Activated CD8-positive, alpha-beta memory T cell treated with anti-CD3 and anti-CD28 coated beads for 48 hours (primary cell): ENCODE data around the gene NFASC.

Experiments
- DNase-seq, 3 experiments: peaks; one replicate each; pipeline ENCODE4 v3.0.0-alpha.2; 2020; ENCODE audit warnings: low read depth in 2 of 3, low spot score in 2 of 3

Gene NFASC

DNA sequence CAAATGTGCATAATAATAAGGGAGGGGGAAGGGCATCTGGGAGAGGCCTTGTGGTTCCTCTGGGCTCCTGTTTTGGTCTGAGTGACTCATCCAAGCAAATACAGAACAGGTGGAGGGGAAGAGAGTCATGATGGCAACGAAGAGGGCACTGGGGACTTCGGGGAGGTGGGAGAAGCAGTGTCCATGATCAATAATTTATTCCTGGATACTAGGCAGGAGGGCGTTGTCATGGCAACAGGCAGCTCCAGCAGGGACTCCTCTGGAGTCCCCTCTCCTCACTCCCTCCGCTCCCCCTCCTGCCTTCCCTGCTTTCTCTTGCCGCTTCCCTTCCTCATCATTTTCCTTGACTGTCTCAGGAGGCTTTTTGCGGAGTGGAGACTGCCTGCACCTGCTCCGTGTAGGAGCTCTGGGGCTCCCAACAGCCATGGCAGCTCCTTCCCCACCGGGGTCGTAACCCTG is 12.3 kb upstream of the NFASC start:
- DNase-seq: no peak

DNA sequence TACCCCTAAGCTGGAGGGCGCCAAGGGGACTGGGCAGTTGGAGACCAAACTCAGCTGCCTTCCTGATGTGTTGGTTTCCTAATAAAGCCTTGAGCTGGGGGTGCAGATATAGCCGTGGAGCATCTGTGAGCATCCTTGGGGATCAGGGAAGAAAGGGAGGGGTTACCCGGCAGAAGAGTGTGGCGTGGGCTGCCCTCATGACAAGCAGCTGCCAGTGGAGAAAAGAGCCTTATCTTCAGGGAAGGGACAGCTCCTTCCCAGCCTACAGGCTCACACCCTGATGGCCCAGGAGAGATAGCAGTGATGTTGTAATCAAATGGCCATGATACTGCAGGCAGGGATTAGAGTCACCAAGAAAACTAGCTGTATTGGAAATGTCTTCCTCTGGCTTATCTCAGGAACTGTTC is 10.8 kb upstream of the NFASC start:
- no peak for DNase-seq

DNA sequence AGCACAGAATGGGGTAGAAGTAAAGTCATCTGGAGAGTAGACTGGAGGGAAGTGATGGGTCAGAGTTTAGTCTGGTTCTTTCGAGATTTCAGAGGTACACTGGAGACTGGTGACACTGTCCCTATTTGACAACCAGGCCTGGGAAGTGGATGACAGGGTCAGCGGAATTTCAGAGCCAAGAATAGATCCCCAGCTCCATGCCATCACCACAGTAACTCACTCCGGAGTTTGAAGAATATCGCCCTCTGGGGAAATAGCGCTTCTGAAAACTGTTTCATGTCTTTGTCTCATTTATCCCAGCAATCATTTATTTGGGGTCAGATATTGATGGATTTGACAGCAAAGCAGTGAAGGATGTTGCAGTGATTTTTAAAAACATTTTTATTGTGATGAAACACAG is 7.6 kb upstream of the NFASC start:
- DNase-seq: no peak

DNA sequence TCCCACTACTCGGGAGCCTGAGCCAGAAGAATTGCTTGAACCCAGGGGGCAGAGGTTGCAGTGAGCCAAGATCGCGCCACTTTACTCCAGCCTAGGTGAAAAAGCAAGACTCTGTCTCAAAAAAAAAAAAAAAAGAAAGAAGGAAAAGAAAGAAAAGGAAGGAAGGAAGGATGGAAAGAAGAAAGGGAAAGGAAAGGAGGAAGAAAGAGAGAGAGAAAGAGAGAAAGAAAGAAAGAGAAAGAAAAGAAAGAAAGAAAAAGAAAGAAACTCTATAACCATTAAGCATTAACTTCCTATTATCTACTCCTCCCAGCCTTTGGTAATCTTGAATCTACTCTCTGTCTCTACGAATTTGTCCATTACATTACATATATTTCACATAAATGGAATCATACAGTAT is 6.9 kb upstream of the NFASC start:
- no peak for DNase-seq

DNA sequence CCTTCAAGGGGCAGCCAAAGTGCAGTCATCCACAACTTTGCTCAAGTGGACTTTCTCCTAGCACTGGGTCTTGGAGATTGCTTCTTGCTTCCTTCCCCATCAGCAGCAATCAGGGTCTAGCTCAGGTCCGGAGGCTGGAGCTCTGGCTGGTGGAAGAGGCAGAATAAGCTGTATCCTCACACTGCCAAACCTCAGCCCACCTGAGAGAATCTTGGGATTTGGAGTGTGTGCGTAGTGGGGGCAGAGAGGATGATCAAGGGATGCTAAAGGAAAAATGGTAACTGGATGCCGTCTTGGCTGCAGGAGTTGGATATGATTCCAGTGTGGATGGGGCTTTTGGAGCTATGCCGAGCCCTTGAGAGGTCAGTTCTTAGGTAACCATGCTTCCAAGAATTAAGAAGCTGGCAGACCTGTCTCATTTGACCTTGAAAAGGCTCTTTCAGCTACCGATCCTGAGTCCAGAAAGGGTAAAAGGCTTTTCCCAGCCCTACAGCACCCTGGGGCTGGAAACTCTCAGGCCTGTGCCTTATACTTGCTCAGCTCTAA is 4.5 kb upstream of the NFASC start:
- DNase-seq: no peak

DNA sequence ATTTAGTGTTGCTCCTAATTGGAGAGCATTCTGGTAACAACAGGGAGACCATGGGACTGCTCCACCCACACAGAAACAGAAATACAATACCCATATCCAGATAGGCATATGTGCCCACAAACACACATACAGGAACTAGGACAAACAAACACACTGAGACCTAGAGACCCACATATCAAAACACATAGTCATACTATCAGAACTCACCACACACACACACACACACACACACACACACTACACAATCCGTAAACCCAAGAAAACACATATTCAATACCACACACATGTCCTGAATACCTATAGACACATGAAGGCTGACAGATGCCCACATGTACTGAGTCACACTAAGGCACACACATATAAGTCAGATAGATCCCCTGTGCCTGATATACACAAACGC is 3.5 kb upstream of the NFASC start:
- no peak for DNase-seq

DNA sequence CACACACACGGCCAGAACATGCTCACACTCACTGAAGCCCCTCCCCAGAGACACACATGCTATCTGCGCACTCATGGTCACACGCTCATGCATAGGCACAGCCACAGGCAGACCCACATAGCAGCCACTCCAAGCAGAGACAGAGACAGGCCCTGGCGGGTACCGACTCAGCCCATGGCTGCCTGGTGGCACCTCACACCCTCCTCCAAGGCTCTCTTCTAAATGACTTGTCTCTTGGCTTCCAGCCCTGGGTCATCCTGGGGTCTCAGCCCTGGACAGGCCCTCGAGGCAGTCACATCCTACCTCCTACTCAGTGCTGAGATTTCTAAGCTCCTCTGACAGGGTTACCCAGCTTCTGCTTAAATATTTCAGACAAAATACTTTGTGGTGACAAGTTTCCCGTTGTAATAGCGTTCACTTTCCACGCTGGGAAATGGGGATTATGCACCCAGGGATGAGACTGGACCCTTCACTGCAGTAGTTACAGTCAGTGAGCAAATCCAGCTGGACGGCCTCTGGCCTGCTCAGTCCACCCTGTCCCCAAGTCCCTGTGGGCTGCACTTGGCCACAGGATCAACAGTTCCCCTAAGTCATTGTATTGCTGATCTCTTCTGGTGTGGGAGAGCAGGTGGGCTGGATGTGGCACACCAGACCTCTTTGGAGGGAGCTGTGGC is 2.9 kb upstream of the NFASC start:
- DNase-seq: no peak

DNA sequence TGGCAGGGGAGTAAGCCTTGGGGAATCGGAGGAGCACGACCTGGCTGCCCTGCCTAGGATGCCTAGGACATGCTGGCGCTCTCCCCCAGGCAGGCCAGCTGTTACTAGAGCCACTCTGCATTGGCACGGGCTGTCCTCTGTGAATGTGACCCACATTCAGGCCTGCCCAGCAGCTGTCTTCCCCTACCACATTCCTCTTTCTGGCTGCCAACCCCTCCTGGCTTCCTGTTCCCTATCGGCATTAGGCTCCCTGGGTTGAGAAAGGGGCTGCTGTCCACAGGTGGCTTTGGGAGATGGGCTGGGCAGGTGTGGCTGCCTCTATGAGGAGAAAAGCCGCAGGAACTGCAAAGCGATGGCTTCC is 2.3 kb upstream of the NFASC start:
- DNase-seq: no peak

DNA sequence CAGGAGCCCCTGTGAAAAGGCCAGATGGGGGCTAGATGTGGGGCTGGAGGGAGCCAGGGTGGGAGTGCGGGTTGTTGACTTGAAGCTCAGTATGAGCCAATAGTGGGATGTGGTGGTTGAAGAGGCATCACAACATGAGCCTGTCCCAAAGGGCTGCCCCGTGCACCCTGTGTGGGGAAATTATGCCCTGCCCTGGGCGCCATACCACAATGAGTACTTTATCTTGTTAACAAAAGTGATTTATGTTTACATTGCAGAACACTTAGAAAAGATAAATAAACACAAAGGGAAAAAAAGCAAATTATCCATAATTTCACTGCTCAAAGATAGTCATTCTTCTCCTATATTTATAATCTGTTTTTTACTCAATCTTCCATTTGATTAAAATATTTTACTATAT is 1.6 kb upstream of the NFASC start:
- DNase-seq: no peak

DNA sequence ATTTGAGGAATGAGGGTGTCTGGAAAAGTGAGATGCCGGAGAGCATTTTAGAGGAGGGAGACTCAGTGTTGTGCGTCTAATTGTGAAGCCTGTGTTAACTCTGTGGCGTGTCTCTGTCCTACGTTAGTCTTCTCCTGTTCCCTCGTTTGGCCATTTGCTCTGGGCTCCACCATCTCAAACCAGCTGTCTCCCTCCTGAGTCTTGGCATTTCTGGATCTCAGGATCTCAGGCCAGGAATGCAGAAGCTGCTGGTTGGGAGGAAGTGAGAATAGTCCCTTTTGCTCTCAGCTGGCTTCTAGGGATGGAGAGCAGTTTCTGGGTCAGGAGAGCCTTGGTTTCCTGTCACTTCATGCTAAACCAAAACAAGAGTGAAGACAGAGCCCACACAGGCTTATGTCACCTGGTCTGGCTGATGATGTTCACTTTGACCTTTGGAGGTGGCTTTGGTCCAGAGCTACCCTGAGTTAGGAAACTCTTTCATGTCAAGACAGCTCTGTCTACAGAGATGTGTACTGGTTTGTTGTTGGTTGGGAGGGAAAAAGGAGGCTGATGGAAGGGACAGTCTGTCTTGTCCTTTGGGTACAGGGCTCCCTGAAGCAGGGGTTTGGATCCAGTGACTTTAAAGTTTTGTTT is 859 bp downstream of the NFASC start:
- no peak for DNase-seq

DNA sequence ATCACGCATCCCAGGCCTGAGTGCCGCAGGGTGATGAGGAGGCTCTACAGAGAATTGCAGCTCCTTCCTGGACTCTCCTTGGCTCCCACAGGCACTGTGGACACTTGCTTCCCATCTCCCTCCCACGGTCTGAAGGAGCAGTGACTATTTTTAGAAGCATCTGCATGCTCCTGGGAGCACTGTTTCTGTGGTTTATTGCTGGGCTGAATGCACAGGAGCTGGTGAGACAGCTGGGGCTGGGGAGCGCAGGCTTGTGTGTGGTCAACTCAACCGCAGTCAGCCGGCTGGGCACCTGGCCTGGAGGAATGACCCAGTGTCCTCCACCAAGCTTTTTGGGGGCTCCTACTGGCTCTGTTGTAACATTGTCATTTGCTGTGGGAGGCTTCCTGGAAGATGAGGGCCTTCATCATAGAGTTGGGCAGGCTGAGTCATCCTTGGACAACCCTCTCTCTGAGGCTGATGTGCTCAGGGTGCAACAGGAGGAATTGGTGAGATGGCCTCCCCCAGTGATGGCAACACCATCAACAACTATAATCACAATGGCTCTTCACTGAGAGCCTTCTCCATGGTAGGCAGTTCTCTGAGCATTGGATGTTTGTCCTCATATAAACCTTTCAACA is 1.7 kb downstream of the NFASC start:
- DNase-seq: no peak

DNA sequence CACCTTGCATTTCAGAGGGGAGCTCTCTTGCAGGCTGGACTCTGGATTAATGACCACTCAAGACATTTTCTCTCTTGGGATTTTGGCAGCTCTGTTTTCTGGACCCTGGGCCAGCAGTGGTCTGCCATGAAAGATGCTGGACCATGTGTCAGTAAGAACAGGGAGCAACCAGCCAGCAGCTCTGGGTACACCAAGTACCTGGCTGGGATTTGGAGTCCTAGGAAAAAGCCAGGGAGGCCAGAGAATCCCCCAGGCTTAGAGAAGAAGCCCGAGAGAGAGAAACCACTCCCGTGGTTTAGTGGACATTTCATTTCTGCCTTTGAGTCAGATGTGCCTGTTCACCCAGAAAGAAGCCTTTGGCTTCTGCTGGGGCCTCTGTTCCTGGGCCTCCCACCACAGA is 2.5 kb downstream of the NFASC start:
- no peak for DNase-seq

DNA sequence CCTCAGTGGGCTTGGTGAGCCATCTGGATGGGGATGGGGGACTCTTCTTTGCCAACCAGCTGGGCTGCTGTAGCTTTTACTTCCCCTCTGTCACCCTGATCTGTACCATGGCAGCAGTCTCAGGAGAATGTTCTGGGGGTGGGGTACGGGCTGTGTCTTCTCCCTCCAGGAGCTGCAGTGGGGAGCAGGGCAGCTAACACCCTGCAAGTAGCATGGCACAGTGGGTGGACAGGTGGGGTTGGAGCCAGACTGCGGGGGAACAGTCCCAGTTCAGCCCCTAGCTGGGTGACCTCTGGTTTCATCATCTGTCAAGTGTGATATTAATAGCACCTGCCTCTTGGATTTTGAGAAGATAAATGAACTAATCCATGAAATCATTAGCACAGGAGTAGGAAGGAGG is 3.1 kb downstream of the NFASC start:
- DNase-seq: no peak

DNA sequence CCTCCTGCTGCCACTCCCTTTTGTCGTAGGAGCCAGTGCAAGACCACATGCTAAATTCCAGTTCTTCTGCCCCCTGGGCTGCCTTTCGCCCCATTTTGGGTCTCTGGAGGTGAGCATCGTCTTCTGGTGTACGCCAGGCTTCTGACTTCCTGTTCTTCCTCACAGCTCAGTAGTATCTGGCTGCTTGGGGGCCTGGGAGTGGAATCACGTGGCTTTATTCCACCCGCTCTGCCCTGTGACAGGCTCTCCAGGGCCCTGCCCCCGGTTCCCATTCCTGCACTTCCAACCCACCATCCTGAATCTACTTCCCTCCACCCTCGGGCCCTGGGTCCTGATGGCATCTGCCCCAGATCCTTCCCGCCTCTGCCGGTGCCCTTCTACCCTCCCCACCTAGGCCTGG is 3.6 kb downstream of the NFASC start:
- no peak for DNase-seq

DNA sequence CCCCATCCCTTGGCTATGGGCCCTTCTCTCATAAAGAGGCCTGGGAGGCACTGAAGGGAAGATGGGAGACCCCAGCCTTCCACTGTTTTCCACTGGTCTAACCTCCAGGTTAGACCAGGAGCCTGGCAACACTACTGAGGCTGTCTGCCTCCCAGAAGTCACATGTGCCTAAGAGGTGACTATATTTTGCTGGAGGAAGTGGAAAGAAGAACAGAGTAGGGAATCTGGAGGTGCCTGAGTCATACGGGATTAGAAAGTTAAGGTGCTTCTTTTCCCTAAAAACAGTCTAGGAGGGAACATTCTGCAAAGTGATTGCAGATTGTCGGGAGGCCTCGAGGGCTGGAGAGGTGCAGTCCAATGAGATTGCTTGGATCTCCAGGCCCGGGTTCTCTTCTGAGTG is 4.6 kb downstream of the NFASC start:
- DNase-seq: no peak

DNA sequence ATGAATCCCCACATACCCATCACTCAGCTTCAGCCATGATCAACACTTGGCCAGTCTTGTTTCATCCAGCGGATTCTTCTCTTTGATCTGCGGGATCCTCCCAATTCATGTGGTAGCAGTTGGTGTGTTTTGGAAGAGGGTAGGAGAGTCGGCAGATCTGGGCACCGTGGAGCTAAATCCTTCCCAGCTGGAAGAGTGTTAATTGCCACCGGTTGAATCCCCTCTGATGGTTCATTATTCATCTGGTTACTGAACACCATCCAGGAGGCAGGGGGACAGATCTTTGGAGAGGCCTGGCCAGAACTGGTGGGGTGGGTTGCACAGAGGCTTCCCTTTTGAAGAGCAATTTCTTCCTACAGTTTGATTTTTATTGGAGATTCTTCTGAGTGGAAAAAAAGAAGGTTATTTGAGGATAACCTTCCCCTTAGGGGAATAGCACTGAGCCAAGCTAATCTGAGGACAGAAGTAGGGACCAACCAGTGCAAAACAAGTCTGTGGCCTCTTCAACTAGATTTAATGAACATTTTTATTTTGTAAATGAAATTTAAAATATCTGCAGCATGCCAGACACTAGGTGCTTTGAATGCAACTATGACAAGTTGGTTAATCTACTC is 8.1 kb downstream of the NFASC start:
- no peak for DNase-seq

DNA sequence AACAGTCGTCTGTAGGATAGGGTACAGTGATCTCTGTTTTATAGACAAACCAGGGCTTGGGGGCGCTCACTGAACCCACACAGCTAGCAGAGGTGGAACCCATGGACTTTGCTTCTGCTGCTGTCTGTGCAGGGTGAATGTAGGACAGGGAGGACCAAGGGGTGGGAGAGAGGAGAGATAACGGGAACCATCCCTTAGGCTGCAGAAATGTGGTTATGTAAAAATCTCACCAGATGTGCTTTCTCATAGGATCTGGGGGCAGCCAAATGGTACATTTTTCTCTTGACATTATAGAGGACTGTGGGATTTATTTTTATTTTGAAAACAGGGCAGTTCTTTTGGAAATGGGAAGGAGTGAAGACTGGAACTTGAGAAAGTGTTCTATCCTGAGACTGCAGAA is 8.7 kb downstream of the NFASC start:
- no peak for DNase-seq

DNA sequence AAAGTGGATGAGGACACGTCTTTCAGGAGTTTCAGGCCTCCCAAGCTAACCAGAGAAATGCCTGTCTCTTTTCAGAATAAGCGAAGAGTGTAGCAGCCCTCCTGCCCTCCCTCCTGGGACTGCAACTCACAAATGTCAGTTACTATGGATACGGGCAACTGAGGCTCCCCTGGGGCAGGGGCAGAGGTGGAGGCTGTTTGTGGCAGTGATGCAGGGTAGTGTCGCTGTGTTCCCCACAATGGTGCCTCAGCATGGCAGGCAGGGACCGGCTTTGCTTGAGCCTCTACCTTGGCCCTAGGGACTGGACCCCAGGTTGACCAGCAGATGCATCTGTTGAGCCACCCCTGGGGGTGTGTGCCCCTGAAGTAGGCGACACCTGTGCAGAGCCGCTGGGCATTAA is 10.2 kb downstream of the NFASC start:
- no peak for DNase-seq

DNA sequence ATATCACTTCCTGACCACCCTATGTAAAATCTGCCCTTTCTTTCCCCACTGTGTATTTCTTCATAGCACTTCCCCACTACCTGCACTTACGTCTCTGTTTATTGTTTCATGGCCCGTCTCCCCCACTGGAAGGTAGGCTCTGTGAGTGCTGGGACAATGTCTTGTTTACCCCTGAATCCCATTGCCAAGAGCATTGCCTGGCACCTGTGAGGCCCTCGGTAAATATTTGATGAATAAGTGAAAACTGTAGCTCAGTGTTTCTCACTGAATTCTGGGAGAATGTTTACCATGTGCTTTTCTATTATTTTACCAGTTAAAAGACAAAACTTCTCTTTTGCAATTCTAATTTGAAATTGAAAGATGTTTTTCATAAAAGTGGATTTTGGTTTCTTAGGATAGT is 11.8 kb downstream of the NFASC start:
- no peak for DNase-seq

DNA sequence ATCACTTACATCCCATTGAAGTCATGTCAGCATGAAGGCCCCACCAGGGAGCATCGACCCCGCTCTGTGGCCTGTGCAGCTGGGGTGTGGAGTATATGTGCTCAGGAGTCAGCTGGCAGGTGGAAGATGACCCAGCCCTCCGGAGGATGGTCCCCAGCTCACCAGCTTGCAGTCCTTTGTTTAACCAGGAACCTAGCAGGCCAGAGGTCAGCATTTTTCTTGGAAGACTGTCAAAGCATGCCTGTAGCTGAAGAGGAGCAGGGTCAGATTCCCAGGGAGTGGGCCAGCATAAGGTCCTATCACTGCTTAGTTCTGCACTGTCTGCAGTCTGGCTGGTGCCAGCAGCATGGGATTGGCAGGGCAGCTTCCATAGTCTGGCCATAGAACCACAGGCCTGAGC is 12.7 kb downstream of the NFASC start:
- DNase-seq: no peak

DNA sequence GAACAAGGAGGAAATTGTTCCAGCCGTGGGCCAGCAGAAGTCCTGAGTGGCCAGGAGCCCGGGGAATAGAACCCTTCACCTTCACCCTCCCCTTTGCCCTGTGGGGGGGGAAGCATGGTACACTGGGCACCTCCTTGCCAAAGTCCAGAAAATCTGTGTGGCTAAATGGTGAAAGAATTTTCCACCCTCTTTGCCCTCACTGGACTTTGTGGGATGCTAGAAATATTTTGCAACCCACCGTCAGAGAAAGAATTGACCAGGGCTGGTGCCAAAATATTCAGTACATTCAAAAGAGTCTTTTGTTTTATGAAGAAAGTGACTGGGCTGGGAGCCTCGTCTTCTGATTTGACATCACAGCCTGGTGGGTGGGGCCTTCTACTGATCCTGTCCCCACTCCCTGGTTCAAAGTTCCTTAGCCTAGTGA is 14.6 kb downstream of the NFASC start:
- DNase-seq: no peak

DNA sequence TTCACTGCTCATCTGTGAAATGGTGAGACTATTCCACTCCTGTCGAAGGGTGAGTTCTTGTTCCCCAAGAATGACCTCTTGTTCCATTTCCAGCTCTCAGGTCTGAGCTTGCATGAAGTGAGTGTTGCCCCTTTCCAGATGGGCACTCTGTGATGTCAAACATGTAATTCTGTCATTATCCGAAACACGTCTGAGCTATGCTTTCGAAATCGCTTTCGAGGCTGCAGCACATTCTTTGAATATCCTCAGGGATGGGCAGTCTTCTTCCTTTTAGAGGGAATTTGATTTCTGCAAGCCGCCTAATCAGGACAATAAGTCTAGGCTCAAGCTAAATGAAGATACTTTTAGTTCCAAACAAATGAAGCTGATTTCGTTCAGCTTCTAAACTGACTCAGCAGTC is 15.1 kb downstream of the NFASC start:
- no peak for DNase-seq
